ENCODE data around the gene HDLBP.

DNA sequence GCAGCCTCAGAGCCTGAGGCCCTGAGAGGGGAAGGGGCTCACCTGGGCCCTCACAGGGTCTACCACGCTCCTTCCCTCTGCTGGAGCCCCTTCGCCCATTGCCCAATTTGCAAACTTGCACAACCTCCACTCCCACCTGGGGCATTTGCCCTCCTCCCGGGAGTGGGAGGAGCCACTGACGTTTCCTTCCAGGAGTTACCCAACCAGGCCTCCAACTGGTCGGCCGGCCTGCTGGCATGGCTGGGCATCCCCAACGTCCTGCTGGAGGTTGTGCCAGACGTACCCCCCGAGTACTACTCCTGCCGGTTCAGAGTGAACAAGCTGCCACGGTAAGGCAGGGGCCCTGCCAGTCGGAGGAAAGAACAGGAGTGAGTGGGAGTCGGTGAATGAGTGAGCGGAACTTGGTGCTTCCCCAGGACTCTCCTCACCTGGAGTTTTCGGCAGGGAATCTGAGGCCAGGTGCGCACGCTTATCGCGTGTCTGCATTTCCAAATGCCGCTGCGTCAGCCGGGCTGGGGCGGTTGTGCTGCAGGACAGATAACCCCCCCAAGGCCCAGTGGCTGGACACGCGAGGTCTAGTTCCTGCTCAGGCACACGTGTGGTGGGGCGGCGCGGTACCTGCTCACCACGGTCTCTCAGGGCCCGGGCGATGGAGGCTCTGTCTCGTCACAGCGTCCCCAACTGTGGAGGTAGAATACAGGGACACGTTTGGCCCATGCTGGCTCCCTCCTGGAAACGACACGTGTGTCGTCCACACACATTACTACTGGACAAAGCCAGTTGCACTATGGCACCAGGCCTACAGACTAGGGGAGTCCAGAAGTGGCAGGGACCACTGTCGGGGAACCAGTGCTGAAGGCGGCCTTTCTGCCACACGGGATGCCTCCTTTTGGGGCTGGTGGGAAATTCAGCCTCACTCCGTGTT lies 115.3 kb downstream of the HDLBP start:
- TF ChIP-seq POLR2A (IDR thresholded peaks at IDR 0.05; ENCODE audit: low read length) (no peak), GATA1 (IDR thresholded peaks at IDR 0.05; ENCODE audit: low read depth, low read length) (no peak)

All from erythroblast (primary cell).